ENCODE measurements around the gene CPED1. TPM values are rescaled to one million over a fixed set of nuclear protein-coding genes. Genes with fewer than 3 reads are reported as not detected.

CPED1 gene
- total RNA-seq, 4 donors from 2014 or later: 1.9 to 4.4 (median 3.7) TPM

GRCh38 chr7:121271916-121272315 is 283.4 kb downstream of the CPED1 start:
- no peak for TF ChIP-seq CTCF (IDR thresholded peaks at IDR 0.05)
- no peak for TF ChIP-seq POLR2A (IDR thresholded peaks at IDR 0.05)
- intact Hi-C loops (cut with DNase I; ENCODE audit: low total_unique reads): no loop called here
- no peak overlapping the region for H3K4me3 ChIP-seq (ENCODE audit: low read depth, poor library complexity, severe bottlenecking)
- WGBS, 2 donors: 95 to 96% methylated on average over 2 of the region's 2 CpGs
- no peak for DNase-seq (ENCODE audit: low spot score in 2 of 2)

GRCh38 chr7:121272676-121273075 is 284.2 kb downstream of the CPED1 start:
- 58 to 78% methylated on average over 1 of the region's 1 CpG for WGBS, 2 donors
- TF ChIP-seq CTCF (IDR thresholded peaks at IDR 0.05) (no peak), POLR2A (IDR thresholded peaks at IDR 0.05) (no peak)
- no peak for DNase-seq (ENCODE audit: low spot score in 2 of 2)
- intact Hi-C loops (cut with DNase I; ENCODE audit: low total_unique reads): no loop called here
- no peak overlapping the region for H3K4me3 ChIP-seq (ENCODE audit: low read depth, poor library complexity, severe bottlenecking)

GRCh38 chr7:121273467-121274167 is 285.1 kb downstream of the CPED1 start:
- WGBS, 2 donors: 35 to 37% methylated on average over 2 of the region's 2 CpGs
- intact Hi-C loops (cut with DNase I; ENCODE audit: low total_unique reads): no loop called here
- TF ChIP-seq POLR2A (IDR thresholded peaks at IDR 0.05) (no peak), CTCF (IDR thresholded peaks at IDR 0.05) (no peak)
- no peak for DNase-seq (ENCODE audit: low spot score in 2 of 2)
- H3K4me3 ChIP-seq (ENCODE audit: low read depth, poor library complexity, severe bottlenecking): no peak overlapping the region

- intact Hi-C loops (cut with DNase I; ENCODE audit: low total_unique reads): no loop called here
- no peak for TF ChIP-seq POLR2A (IDR thresholded peaks at IDR 0.05)
- no peak for TF ChIP-seq CTCF (IDR thresholded peaks at IDR 0.05)
- DNase-seq (ENCODE audit: low spot score in 2 of 2): no peak
- 64 to 68% methylated on average over 2 of the region's 2 CpGs for WGBS, 2 donors
- H3K4me3 ChIP-seq (ENCODE audit: low read depth, poor library complexity, severe bottlenecking): no peak overlapping the region
Observed at GRCh38 chr7:121274467-121274866, 286.0 kb downstream of the CPED1 start.

- 50 to 64% methylated on average over 3 of the region's 3 CpGs for WGBS, 2 donors
- intact Hi-C loops (cut with DNase I; ENCODE audit: low total_unique reads): no loop called here
- H3K4me3 ChIP-seq (ENCODE audit: low read depth, poor library complexity, severe bottlenecking): no peak overlapping the region
- TF ChIP-seq CTCF (IDR thresholded peaks at IDR 0.05): no peak
- no peak for TF ChIP-seq POLR2A (IDR thresholded peaks at IDR 0.05)
- DNase-seq (ENCODE audit: low spot score in 2 of 2): no peak
Observed at GRCh38 chr7:121275204-121275603, 286.7 kb downstream of the CPED1 start.

GRCh38 chr7:121276313-121276712 is 287.8 kb downstream of the CPED1 start:
- no peak for TF ChIP-seq POLR2A (IDR thresholded peaks at IDR 0.05)
- no peak for TF ChIP-seq CTCF (IDR thresholded peaks at IDR 0.05)
- 75 to 76% methylated on average over 3 of the region's 3 CpGs for WGBS, 2 donors
- intact Hi-C loops (cut with DNase I; ENCODE audit: low total_unique reads): no loop called here
- H3K4me3 ChIP-seq (ENCODE audit: low read depth, poor library complexity, severe bottlenecking): no peak overlapping the region
- no peak for DNase-seq (ENCODE audit: low spot score in 2 of 2)
